ENCODE results near the gene LAT. TPM values are rescaled to one million over a fixed set of nuclear protein-coding genes. Genes with fewer than 3 reads are reported as not detected.
A peak's percentile ranks its signal among the peaks of the same experiment; 100 is the strongest.
"Not testable (repeated sequence)": the region's sequence is repeated elsewhere in the genome, so short reads cannot be mapped to it uniquely, and the experiment has no call there.

Gene LAT, protein sequence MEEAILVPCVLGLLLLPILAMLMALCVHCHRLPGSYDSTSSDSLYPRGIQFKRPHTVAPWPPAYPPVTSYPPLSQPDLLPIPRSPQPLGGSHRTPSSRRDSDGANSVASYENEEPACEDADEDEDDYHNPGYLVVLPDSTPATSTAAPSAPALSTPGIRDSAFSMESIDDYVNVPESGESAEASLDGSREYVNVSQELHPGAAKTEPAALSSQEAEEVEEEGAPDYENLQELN
- total RNA-seq = 282 TPM
- polyA plus RNA-seq = 100 to 1,000 TPM; 287 to 429 (median 317) TPM

DNA sequence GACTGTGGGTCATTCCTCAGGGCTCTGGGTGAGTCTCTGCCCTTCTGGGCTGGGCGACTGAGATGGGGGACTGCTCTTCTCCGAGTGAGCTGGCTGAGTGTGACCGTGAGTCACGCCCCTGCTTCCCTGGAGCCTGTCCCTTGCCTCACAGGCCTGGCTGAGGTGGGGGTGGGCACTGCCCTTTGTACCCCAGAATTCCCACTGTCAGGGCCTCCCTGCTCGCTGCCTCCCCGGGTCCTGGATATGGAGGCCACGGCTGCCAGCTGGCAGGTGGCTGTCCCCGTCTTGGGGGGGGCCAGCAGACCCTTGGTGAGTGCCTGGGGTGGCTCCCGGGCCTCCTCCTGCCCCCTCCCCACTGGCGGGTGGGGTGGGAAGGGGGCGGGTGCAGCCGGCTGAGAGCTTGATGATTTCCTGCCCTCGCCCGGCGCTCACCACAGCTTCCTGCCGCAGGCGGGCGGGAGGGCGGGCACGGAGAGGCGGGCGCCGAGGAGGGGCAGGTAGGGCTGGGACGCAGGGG is at the start of gene LAT:
Gene LAT (plus strand): TSS at position 434 of the 517 bp plus-strand sequence. CDS start 366 bp downstream, outside the sequence.
- DNase-seq (peak; percentile 68 to 89 (median 82)), ATAC-seq (ENCODE audit: low read depth in 2 of 2) (peak; percentile 80 to 81)
- Histone ChIP-seq H3K27ac (ENCODE audit: insufficient read depth, low read length, poor library complexity, severe bottlenecking) (peak within 1 kb of the TSS; percentile 80), H3K4me1 (ENCODE audit: control insufficient read depth, insufficient read depth, low read length, poor library complexity, severe bottlenecking) (peaks cover 65% of the 10 kb centered on the region), H3K36me3 (ENCODE audit: control insufficient read depth, insufficient read depth, low read length) (peaks cover 34% of the 10 kb centered on the region), H3K9me3 (ENCODE audit: control insufficient read depth in 2 of 2, low read length in 2 of 2) (peaks cover 0 to 6% of the 10 kb centered on the region in 2 experiments), H3K27me3 (ENCODE audit: control insufficient read depth, insufficient read depth, low read length) (no peaks in the 10 kb centered on the region), H3K4me3 (ENCODE audit: low read depth, low read length) (peak within 1 kb of the TSS; percentile 85)
- peaks cover 36% of the 10 kb centered on the region for H3K36me3 Mint-ChIP-seq
- H3K4me3 Mint-ChIP-seq = peak within 1 kb of the TSS; percentile 90 to 99 (median 98)
- H3K27me3 Mint-ChIP-seq = peaks cover 5% of the 10 kb centered on the region
- peak within 1 kb of the TSS; percentile 89 to 98 (median 96) for H3K27ac Mint-ChIP-seq
- peaks cover 0 to 7% (median 1%) of the 10 kb centered on the region in 7 donors for H3K9me3 Mint-ChIP-seq
- peaks cover 6 to 62% (median 33%) of the 10 kb centered on the region in 4 donors for H3K4me1 Mint-ChIP-seq

DNA sequence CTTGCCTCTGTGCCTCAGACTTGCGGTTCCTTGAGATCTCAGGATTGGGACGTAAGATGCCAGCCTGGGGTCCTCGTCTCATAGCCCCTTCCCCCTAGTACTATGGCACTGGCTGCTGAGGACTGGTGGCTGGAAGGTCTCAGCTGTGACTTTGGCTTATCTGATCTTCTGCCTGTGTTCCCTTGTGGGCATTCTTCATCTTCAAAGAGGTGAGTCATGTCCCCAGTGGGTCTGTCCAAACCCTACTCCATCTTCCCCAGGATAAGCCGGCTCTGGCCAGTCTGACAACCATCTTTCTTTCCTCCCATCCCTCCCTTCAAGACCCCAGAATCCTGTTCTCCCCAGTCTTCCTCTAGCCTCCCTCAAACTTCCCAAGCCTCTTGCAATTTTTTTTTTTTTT is 49.5 kb upstream of the LAT start:
- H3K27ac Mint-ChIP-seq = peak overlapping the region; percentile 5 to 52 (median 37)
- peak overlapping the region in 2 of 4 donors; percentile 22 to 31 for H3K4me3 Mint-ChIP-seq
- H3K9me3 Mint-ChIP-seq = no peaks in the 10 kb centered on the region
- H3K36me3 ChIP-seq (ENCODE audit: control insufficient read depth, insufficient read depth, low read length) = no peaks in the 10 kb centered on the region
- DNase-seq (no peak), ATAC-seq (ENCODE audit: low read depth in 2 of 2) (no peak)
- no peaks in the 10 kb centered on the region for H3K27me3 ChIP-seq (ENCODE audit: control insufficient read depth, insufficient read depth, low read length)
- peaks cover 20% of the 10 kb centered on the region for H3K27me3 Mint-ChIP-seq
- H3K9me3 ChIP-seq (ENCODE audit: control insufficient read depth in 2 of 2, low read length in 2 of 2) = no peaks in the 10 kb centered on the region
- H3K4me1 ChIP-seq (ENCODE audit: control insufficient read depth, insufficient read depth, low read length, poor library complexity, severe bottlenecking) = peaks cover 9% of the 10 kb centered on the region
- no peak overlapping the region for H3K27ac ChIP-seq (ENCODE audit: insufficient read depth, low read length, poor library complexity, severe bottlenecking)
- H3K4me3 ChIP-seq (ENCODE audit: low read depth, low read length) = no peak overlapping the region
- no peaks in the 10 kb centered on the region for H3K36me3 Mint-ChIP-seq
- peaks cover 0 to 28% (median 15%) of the 10 kb centered on the region in 4 donors for H3K4me1 Mint-ChIP-seq

DNA sequence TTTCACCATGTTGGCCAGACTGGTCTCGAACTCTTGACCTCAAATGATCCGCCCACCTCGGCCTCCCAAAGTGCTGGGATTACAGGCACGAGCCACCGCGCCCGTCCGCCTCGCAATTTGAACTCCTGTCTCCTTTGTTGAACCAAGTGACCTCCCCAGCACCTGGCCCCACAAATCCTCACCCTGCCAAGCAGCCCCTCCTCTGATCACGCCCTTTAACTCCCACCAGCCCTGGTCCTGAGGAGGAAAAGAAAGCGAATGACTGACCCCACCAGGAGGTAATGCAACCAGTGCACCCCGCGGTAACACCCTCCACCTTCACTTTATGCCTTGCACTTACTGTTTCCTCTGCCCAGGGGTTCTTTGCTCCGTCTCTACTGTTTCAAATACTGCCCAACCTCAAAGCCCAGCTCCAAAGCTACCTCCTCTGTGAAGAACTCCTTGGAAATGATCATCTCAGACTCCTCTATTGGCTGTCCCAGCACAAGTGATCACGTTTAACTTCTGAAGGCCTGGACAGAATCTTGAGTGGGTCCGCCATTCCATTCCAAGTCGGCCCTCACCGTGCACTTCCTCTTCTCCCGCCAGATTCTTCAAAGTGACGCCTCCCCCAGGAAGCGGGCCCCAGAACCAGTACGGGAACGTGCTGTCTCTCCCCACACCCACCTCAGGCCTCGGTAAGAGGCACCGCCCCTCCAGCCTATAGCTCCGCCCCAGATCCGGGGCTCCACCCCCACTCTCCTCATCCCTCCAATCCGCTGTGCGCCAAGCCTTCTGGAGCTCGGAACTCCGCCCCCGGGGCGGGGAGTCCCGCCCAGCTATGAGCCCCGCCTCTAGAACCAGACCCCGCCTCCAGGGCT is 48.7 kb upstream of the LAT start:
- ATAC-seq (ENCODE audit: low read depth in 2 of 2) (peak; percentile 95 to 97), DNase-seq (peak; percentile 75 to 87 (median 81))
- Mint-ChIP-seq H3K27me3 (peaks cover 22% of the 10 kb centered on the region), H3K9me3 (no peaks in the 10 kb centered on the region), H3K27ac (peak overlapping the region; percentile 43 to 93 (median 52)), H3K4me3 (peak overlapping the region; percentile 31 to 85 (median 70)), H3K36me3 (no peaks in the 10 kb centered on the region), H3K4me1 (peaks cover 0 to 22% (median 14%) of the 10 kb centered on the region in 4 donors)
- Histone ChIP-seq H3K4me1 (ENCODE audit: control insufficient read depth, insufficient read depth, low read length, poor library complexity, severe bottlenecking) (peaks cover 9% of the 10 kb centered on the region), H3K27me3 (ENCODE audit: control insufficient read depth, insufficient read depth, low read length) (no peaks in the 10 kb centered on the region), H3K36me3 (ENCODE audit: control insufficient read depth, insufficient read depth, low read length) (no peaks in the 10 kb centered on the region), H3K4me3 (ENCODE audit: low read depth, low read length) (peak overlapping the region; percentile 55), H3K27ac (ENCODE audit: insufficient read depth, low read length, poor library complexity, severe bottlenecking) (no peak overlapping the region), H3K9me3 (ENCODE audit: control insufficient read depth in 2 of 2, low read length in 2 of 2) (no peaks in the 10 kb centered on the region)

DNA sequence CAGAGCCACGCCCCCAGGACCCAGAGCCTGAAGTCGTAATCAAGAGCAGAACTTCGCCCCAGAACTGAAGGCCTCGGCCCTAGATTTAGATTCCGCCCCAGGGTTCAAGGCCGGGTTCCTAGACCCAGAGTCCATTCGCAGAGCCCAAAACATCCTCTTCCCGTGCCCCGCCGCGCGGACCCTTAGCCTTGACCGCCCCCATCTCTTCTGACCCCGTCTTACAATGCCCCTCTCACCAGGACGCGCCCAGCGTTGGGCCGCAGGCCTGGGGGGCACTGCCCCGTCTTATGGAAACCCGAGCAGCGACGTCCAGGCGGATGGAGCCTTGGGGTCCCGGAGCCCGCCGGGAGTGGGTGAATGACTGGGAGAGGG is 48.1 kb upstream of the LAT start:
- Histone ChIP-seq H3K4me1 (ENCODE audit: control insufficient read depth, insufficient read depth, low read length, poor library complexity, severe bottlenecking) (peaks cover 9% of the 10 kb centered on the region), H3K27me3 (ENCODE audit: control insufficient read depth, insufficient read depth, low read length) (no peaks in the 10 kb centered on the region), H3K9me3 (ENCODE audit: control insufficient read depth in 2 of 2, low read length in 2 of 2) (no peaks in the 10 kb centered on the region), H3K4me3 (ENCODE audit: low read depth, low read length) (no peak overlapping the region), H3K27ac (ENCODE audit: insufficient read depth, low read length, poor library complexity, severe bottlenecking) (no peak overlapping the region), H3K36me3 (ENCODE audit: control insufficient read depth, insufficient read depth, low read length) (no peaks in the 10 kb centered on the region)
- Mint-ChIP-seq H3K4me3 (peak overlapping the region in 3 of 4 donors; percentile 31 to 80 (median 59)), H3K27ac (peak overlapping the region in 2 of 3 donors; percentile 43 to 52), H3K36me3 (no peaks in the 10 kb centered on the region), H3K27me3 (peaks cover 22% of the 10 kb centered on the region), H3K9me3 (no peaks in the 10 kb centered on the region), H3K4me1 (peaks cover 0 to 22% (median 14%) of the 10 kb centered on the region in 4 donors)
- no peak for ATAC-seq (ENCODE audit: low read depth in 2 of 2)
- DNase-seq = no peak

DNA sequence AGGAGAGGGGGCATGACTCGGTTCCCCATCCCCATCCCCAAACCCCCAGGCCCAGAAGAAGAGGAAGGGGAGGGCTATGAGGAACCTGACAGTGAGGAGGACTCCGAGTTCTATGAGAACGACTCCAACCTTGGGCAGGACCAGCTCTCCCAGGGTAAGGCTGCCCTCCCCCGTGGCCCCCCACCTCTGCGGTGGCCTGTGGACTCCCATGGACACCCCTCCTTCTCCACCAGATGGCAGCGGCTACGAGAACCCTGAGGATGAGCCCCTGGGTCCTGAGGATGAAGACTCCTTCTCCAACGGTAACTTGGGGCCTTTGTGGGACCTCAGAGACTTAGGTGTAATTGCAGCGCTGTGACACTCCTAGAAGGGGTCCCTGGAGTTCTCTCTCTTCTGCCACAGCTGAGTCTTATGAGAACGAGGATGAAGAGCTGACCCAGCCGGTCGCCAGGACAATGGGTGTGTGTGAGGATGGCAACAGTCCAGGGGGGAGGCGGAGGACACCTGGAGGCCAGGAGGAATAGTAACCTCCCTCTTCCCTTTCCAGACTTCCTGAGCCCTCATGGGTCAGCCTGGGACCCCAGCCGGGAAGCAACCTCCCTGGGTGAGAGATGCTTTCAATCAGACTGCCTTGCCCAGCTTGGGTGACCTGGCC is 47.5 kb upstream of the LAT start:
- Mint-ChIP-seq H3K4me1 (peaks cover 0 to 22% (median 14%) of the 10 kb centered on the region in 4 donors), H3K27me3 (peaks cover 22% of the 10 kb centered on the region), H3K36me3 (no peaks in the 10 kb centered on the region), H3K27ac (no peak overlapping the region), H3K4me3 (no peak overlapping the region), H3K9me3 (no peaks in the 10 kb centered on the region)
- Histone ChIP-seq H3K27ac (ENCODE audit: insufficient read depth, low read length, poor library complexity, severe bottlenecking) (no peak overlapping the region), H3K9me3 (ENCODE audit: control insufficient read depth in 2 of 2, low read length in 2 of 2) (no peaks in the 10 kb centered on the region), H3K4me1 (ENCODE audit: control insufficient read depth, insufficient read depth, low read length, poor library complexity, severe bottlenecking) (peaks cover 9% of the 10 kb centered on the region), H3K4me3 (ENCODE audit: low read depth, low read length) (no peak overlapping the region), H3K36me3 (ENCODE audit: control insufficient read depth, insufficient read depth, low read length) (no peaks in the 10 kb centered on the region), H3K27me3 (ENCODE audit: control insufficient read depth, insufficient read depth, low read length) (no peaks in the 10 kb centered on the region)
- ATAC-seq (ENCODE audit: low read depth in 2 of 2) = no peak
- DNase-seq = no peak

DNA sequence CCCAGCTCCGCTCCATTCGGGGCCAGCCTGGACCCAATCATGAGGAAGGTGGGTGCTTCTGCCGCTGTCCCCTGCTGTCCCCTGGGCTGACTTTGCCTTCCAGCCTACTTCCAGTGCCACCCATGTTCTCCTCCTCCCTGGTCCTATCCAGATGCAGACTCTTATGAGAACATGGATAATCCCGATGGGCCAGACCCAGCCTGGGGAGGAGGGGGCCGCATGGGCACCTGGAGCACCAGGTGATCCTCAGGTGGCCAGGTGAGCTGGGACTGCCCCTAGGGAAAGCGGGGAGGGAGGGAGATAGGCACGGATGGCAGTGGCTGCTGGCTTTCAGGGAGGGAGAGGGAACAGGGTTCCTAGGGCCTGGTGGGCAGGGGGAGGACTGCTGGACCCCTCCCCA is 46.1 kb upstream of the LAT start:
- H3K4me3 Mint-ChIP-seq = no peak overlapping the region
- H3K27me3 Mint-ChIP-seq = peaks cover 26% of the 10 kb centered on the region
- peaks cover 9% of the 10 kb centered on the region for H3K4me1 ChIP-seq (ENCODE audit: control insufficient read depth, insufficient read depth, low read length, poor library complexity, severe bottlenecking)
- H3K27ac Mint-ChIP-seq = no peak overlapping the region
- ATAC-seq (ENCODE audit: low read depth in 2 of 2) = no peak
- H3K9me3 Mint-ChIP-seq = no peaks in the 10 kb centered on the region
- H3K36me3 ChIP-seq (ENCODE audit: control insufficient read depth, insufficient read depth, low read length) = no peaks in the 10 kb centered on the region
- no peaks in the 10 kb centered on the region for H3K36me3 Mint-ChIP-seq
- no peaks in the 10 kb centered on the region for H3K27me3 ChIP-seq (ENCODE audit: control insufficient read depth, insufficient read depth, low read length)
- H3K4me3 ChIP-seq (ENCODE audit: low read depth, low read length) = no peak overlapping the region
- H3K9me3 ChIP-seq (ENCODE audit: control insufficient read depth in 2 of 2, low read length in 2 of 2) = no peaks in the 10 kb centered on the region
- peaks cover 0 to 22% (median 14%) of the 10 kb centered on the region in 4 donors for H3K4me1 Mint-ChIP-seq
- no peak overlapping the region for H3K27ac ChIP-seq (ENCODE audit: insufficient read depth, low read length, poor library complexity, severe bottlenecking)
- DNase-seq = no peak

DNA sequence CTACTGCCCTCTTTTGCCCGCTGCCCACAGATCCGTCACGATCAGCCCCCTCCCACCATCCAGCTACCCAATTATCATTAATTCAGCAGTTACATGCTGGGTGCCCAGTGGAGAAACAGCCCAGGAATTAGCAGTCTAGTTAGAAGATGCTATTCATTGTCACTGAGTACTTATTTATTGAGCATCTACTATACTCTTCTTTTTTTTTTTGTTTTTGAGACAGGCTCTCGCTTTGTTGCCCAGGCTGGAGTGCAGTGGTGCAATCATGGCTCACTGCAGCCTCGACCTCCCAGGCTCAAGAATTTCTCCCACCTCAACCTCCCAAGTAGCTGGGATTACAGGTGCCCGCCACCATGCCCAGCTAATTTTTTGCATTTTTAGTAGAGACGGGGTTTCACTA is 45.0 kb upstream of the LAT start:
- not testable (repeated sequence) for H3K27ac Mint-ChIP-seq; H3K9me3 Mint-ChIP-seq; H3K36me3 Mint-ChIP-seq; H3K27ac ChIP-seq (ENCODE audit: insufficient read depth, low read length, poor library complexity, severe bottlenecking); H3K9me3 ChIP-seq (ENCODE audit: control insufficient read depth in 2 of 2, low read length in 2 of 2); H3K4me3 ChIP-seq (ENCODE audit: low read depth, low read length); ATAC-seq (ENCODE audit: low read depth in 2 of 2); H3K27me3 ChIP-seq (ENCODE audit: control insufficient read depth, insufficient read depth, low read length); DNase-seq; H3K4me3 Mint-ChIP-seq; H3K4me1 ChIP-seq (ENCODE audit: control insufficient read depth, insufficient read depth, low read length, poor library complexity, severe bottlenecking); H3K36me3 ChIP-seq (ENCODE audit: control insufficient read depth, insufficient read depth, low read length)
- H3K4me1 Mint-ChIP-seq = peaks cover 0 to 19% (median 12%) of the 10 kb centered on the region in 4 donors
- H3K27me3 Mint-ChIP-seq = peaks cover 30% of the 10 kb centered on the region
